OCI-LY3 (cell line): ENCODE measurements around the gene PIK3R4.

ENCODE experiments used
- CTCF ChIP-seq: fragments of 200-600, 300-600 bp; sonication (generic); IDR thresholded peaks from 2 replicates; pipeline ENCODE4 v1.5.1; 2014; ENCODE audit warnings: antibody characterized with exemption, low read length, low read depth
- EZH2phosphoT487 ChIP-seq: fragments of 200-600 bp; shearing (Covaris generic); IDR thresholded peaks from 2 replicates; pipeline ENCODE4 v1.6.1; 2018; ENCODE audit warnings: antibody characterized with exemption, mixed run types, low read depth

- no peak for TF ChIP-seq CTCF
- TF ChIP-seq EZH2phosphoT487 = no peak
These were observed 58.5 kb downstream of the PIK3R4 start for GRCh38 chr3:130688015-130688688.
